OCI-LY1 (cell line): ENCODE results near the gene AGAP1.

Experiments
- CTCF ChIP-seq: fragments of 200-600 bp; sonication (generic), shearing (Covaris generic); IDR thresholded peaks from 2 replicates; pipeline ENCODE4 v1.5.1; 2017; ENCODE audit warnings: mild to moderate bottlenecking, antibody characterized with exemption, low read length, moderate library complexity, mixed read lengths
- EZH2 ChIP-seq: fragments of 200-600 bp; sonication (generic), shearing (Covaris generic); IDR thresholded peaks from 2 replicates; pipeline ENCODE4 v1.8.0; 2017; ENCODE audit warnings: borderline replicate concordance, mixed run types, mild to moderate bottlenecking, antibody characterized with exemption, low read length, moderate library complexity, mixed read lengths

- TF ChIP-seq CTCF = no peak
- TF ChIP-seq EZH2 = no peak
These were observed 667.2 kb downstream of the AGAP1 start for GRCh38 chr2:236161082-236161462.
